Skeletal muscle cell (primary cell): Measurements from ENCODE around the gene LPIN1.

Experiments used
- DNase-seq: peaks from one replicate; pipeline ENCODE4 v3.0.0-alpha.2; 2010; ENCODE audit warnings: low read depth
- H3K4me3 ChIP-seq: 2 replicates; pipeline ENCODE4 v1.5.1; 2011; ENCODE audit warnings: low read depth, mild to moderate bottlenecking, control low read depth, low read length, moderate library complexity

Gene LPIN1

DNA sequence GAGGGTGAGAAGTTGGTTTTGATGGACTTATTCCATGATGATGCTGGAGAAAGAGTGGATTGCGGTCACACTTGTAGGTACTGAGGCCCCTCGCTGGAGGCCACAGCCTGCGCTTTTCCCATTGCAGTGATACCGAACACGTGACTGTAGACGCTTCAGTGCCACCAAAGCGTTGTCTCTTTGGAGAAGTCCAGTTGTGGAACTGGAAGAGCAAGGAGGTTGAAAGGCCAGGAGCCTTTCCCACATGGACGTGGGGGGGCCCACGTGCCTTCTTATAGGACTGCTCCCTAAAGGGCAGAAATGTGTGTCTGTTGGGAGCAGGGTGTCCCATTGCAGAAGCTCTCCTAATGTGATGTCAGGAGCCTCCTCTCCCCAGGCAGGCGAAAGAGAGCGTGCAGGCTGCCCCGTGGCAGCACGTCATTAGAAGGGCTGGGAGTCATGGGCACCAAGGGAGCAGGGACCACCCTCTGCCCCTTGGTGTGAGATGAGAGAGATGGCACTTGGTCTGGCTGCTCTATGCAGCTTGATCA lies 31.5 kb downstream of the LPIN1 start:
- H3K4me3 ChIP-seq, result no peak overlapping the region

DNA sequence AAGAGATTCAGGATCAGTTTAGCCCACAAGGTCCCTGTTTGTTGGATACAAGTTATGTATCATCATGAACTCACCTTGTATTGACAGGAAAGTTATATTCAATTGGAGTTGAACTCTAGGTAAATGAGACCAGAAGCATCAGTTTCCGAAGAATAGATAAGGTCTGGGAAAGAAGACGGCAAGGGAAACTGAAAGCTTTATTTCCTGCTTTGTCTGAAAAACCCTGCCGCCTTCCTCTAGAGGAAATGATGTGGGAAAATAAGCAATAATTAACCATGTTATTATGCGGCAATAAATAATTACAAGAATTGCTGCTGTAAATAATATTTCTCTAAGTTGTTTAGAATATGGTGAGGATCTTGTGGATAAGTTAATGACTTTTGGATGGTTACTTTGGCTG lies 32.0 kb downstream of the LPIN1 start:
- no peak for DNase-seq
- H3K4me3 ChIP-seq, result no peak overlapping the region

More for the DNA sequence above, 31.5 kb downstream of the LPIN1 start:
- no peak for DNase-seq

GRCh38 chr2:11778923-11779757 lies 32.7 kb downstream of the LPIN1 start:
- no peak for DNase-seq
- no peak overlapping the region for H3K4me3 ChIP-seq

- no peak for DNase-seq
- H3K4me3 ChIP-seq, result no peak overlapping the region
Measured at GRCh38 chr2:11781602-11782001, 35.2 kb downstream of the LPIN1 start.

DNA sequence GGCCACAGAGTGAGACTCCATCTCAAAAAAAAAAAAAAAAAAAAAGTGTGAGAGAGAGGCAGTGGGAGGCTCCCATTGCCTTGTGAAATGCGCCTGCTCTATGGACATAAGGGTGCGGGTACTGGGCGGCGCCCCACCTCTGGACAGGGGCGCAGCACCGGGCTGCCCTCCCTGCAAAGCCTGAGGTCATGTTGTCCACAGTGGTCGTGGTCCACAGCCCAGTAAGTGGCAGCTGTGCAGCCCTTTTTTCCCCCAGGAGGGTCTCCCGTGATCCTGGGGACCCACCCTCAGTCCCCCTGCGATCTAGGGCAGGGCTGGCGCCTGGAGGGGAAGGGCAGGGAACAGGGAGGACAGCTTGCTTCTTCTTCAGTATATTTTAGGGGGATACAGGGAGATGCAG lies 37.8 kb downstream of the LPIN1 start:
- H3K4me3 ChIP-seq, result no peak overlapping the region
- DNase-seq, result no peak

DNA sequence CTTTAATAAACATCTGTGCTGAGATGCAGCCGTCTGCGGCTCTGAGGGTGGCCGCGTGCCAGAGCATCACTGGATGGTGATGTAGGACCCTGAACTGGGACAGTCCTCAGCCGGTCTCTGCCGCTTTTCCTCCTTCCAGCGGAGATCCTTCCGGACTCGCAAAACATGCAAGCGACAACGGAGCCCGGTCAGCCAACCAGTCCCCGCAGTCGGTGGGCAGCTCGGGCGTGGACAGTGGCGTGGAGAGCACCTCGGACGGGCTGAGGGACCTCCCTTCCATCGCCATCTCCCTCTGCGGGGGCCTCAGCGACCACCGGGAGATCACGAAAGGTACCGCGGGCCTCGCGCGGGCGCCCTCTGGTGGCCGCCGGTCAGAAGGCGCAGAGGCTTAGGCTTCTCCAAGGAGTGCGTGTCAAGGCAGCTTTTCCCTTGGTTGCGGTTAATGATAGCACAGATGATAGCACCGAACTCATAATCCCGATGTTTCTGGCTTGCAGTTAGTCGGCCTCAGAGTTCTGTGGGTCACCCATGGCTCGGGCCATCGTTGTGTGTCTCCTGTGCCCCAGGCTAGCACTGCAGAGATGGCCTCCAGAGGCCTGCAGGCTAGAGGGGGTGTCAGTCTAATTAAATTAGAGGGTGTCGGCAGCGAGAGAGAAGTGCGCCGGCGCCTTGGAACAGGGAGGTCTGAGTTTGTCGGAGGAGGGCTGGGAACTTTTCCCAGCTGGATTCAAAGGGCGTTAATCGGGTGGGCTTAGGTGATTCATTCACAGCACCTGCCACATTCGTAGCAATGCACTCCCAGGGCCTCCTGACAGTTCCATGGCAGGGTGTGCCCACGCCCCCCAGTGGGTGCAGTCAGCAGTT lies 38.5 kb downstream of the LPIN1 start:
- peak overlapping the region; percentile 28 for H3K4me3 ChIP-seq
- no peak for DNase-seq

DNA sequence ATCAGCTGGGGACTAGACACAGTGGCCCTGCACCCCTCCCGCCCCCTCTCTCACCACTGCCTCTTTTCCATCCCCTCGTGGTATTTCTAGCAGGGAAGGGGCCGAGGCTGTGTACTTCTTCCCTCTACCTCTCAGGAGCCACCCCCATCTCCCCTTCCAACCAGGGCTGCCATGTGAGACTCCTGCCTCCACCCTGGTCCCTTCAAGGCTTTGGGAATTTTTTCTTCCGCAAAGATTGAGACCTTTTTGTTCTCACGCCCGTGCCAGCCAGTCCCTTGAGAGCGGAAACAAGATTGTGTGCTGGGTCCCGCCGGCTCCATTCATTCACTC lies 39.1 kb downstream of the LPIN1 start:
- DNase-seq, result no peak
- H3K4me3 ChIP-seq, result no peak overlapping the region

GRCh38 chr2:11786191-11786590 lies 39.8 kb downstream of the LPIN1 start:
- no peak for DNase-seq
- H3K4me3 ChIP-seq, result no peak overlapping the region

- DNase-seq, result no peak
Measured at GRCh38 chr2:11786592-11786991, 40.2 kb downstream of the LPIN1 start.

GRCh38 chr2:11787991-11788390 lies 41.6 kb downstream of the LPIN1 start:
- H3K4me3 ChIP-seq, result no peak overlapping the region
- no peak for DNase-seq

More at GRCh38 chr2:11786592-11786991, 40.2 kb downstream of the LPIN1 start:
- no peak overlapping the region for H3K4me3 ChIP-seq

GRCh38 chr2:11788461-11789124 lies 42.2 kb downstream of the LPIN1 start:
- no peak overlapping the region for H3K4me3 ChIP-seq
- DNase-seq, result no peak

DNA sequence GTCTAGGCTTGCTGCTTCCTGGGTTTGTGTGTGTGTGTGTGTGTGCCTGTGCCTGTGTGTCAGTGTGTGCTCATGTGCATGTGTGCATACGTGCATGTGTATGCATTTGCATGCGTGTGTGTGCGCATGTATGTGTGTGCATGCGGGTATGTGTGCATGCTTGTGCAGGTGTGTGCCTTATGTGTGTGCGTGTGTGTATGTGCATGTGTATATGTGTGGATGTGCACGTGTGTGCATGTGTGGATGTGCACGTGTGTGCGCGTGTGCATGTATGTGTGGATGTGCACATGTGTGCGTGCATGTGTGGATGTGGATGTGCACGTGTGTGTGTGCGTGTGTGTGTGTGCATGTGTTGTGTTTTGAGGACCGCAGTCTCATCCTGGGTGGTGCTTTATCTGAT lies 42.8 kb downstream of the LPIN1 start:
- no peak overlapping the region for H3K4me3 ChIP-seq
- no peak for DNase-seq

DNA sequence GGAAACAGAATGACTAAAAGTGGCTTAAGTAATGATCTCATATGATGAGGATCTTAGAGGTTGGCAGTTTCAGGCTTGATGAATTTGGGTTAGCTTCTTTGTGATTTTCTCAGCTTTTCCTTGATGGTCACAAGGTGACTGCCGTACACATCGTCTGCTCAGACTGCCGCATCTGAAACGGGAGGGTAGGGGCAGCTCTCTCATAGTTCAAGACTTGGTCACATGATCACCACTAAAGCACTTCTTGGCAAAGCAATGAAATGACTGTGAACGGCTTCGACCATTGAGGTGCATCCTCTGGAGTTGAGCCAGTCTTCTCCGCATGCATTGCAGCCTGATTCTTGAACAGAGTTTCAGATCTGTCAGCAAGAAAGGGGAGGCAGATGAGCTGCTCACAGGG lies 43.8 kb downstream of the LPIN1 start:
- no peak for DNase-seq
- H3K4me3 ChIP-seq, result no peak overlapping the region

DNA sequence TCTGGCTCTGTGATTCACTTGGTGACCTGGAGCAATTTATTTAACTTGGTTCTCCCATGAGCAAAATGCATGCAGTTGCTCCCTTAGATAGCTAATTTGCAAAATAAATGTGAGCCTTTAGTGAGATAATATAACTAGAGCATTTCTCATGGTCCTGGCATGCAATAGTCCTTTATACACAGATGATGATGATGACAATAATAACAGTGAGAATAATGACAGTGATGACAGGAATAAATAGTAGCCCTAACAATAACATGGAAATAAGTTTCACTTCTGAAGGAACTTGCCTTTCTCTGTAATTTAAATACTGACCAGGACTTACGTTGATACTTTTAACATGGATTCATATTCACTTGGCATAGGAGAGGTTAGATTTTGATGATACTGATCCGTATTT lies 49.2 kb downstream of the LPIN1 start:
- DNase-seq, result no peak
- no peak overlapping the region for H3K4me3 ChIP-seq

- no peak overlapping the region for H3K4me3 ChIP-seq
- DNase-seq, result peak; percentile 51
Measured at GRCh38 chr2:11796190-11797171, 50.0 kb downstream of the LPIN1 start.

- DNase-seq, result no peak
- no peak overlapping the region for H3K4me3 ChIP-seq
Measured at GRCh38 chr2:11797846-11798245, 51.4 kb downstream of the LPIN1 start.

DNA sequence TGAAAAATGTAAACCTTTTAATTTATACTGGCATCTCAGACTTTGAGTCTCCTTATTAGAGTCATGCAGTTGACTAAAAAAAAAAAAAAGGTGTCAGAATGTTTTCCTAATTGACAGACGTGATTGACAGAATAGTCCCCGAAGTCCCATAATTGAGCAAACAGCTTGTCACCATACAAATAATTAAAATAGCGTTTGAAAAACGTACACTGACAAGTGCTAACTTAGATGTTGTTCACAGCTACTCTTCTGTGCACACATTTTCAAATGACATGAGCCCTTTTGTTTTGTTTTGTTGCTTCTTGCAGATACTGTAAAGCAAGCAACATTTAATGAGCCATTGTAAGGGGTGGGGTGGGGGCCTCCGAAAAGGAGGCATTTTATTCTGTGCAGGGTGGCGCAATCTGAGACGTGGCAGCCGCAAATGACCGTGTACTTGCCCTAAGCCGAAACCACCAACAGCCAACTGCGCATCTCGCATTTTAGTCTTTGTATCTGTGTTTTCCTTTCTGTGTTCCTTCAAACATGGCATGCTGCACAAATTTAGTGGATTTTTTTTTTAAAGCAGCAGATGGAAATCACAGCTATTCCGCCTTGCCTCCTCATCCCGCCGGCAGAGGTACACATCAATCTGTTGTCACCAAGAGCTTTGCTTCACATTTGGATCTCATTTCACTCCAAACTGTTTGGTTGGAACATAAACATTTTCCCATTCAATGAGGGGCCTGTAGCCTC lies 52.4 kb downstream of the LPIN1 start:
- no peak for DNase-seq

GRCh38 chr2:11799826-11800225 lies 53.4 kb downstream of the LPIN1 start:
- H3K4me3 ChIP-seq, result no peak overlapping the region
- no peak for DNase-seq

More for the DNA sequence above, 52.4 kb downstream of the LPIN1 start:
- H3K4me3 ChIP-seq, result no peak overlapping the region
